ENCODE results near the gene TRMO.

- no peak for TF ChIP-seq CTCF (IDR thresholded peaks at IDR 0.05)
- no peak for TF ChIP-seq POLR2AphosphoS5 (IDR thresholded peaks at IDR 0.05)
These were observed 59.0 kb downstream of the TRMO start for GRCh38 chr9:97863314-97863713.
